HG03280 (cell line): ENCODE data around the gene NDFIP1.
"Not testable (repeated sequence)": the region's sequence is repeated elsewhere in the genome, so short reads cannot be mapped to it uniquely, and the experiment has no call there.

ENCODE experiments used
- ATAC-seq: cut with Tn5 transposase; IDR thresholded peaks from one replicate; pipeline ENCODE4 v1.9.1; 2021; ENCODE audit warnings: mild to moderate bottlenecking, moderate library complexity; ENCODE audit not compliant: unreplicated experiment

The NDFIP1 gene

GRCh38 chr5:142151436-142152383, 43.1 kb downstream of the NDFIP1 start:
- ATAC-seq: no peak

GRCh38 chr5:142152384-142152732, 43.8 kb downstream of the NDFIP1 start:
- no peak for ATAC-seq

- ATAC-seq: no peak
Measured at GRCh38 chr5:142153674-142154448, 45.3 kb downstream of the NDFIP1 start.

- ATAC-seq: not testable (repeated sequence)
Measured at GRCh38 chr5:142154449-142154841, 45.9 kb downstream of the NDFIP1 start.

DNA sequence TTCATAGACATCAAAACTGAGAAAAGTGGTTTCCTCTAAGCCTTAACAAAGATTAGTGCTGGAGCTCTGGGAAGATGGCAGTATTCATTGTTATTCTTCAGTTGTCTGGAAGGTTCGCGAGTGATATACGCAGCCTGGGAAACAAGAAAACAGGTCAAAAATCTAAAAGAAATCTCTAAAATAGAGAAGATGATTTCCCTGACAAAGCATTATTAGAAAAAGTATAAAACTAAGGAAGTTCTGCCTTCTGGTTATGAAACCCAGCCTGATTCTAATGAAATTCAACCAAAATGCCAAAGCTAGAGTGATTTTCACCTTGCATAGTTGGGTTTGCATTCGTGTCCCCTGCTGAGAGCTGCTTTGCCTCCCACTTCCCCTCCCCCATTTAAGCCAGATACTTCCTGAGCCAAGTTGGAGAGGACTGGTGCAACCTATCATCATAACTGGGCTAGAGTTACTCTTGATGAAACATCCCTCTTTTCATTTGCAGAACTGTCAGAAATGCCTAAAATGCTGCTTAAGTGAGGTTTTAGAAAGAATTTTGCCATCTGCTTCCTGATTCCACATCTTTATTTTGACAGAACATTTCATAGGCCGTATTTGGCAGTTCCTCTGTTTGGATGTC, 48.4 kb downstream of the NDFIP1 start:
- ATAC-seq: no peak

DNA sequence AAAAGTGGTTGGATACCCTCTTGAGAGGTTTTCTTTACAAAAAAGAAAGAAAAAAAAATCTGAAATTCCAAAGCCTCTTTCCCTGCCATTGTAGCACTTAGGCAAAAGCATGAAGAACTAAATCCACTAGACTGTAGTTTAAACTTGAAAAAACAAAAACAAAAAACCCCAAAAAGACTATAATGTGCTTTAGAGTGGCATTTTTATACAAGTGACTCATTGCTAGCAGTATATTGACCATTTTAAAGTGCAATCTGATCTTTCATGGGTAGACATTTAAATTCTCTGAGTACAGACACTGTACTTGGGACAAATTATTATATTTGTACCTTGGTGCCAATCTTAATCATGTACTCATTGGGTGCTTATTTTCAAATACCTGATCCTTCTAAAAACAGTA, 50.8 kb downstream of the NDFIP1 start:
- ATAC-seq: no peak

DNA sequence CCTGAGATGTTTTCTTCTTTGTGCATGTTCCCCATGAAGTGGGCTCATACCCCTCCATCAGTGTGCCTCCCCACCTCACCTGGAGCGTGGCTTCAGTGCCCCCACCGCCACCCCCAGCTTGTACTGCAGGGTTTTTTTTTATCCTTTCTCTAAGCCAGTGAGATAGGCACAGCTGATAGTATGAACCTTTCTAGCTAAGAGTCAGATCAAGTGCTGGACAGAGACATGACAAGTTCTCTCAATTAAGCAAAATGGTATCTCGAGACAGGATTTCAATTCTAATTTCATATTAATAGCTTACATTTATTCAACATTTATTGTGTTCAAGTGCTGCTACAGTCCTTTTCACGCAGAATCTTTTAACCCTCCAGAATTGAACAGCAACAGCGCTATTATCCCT, 55.7 kb downstream of the NDFIP1 start:
- no peak for ATAC-seq

- ATAC-seq: no peak
Measured at GRCh38 chr5:142166754-142167153, 58.2 kb downstream of the NDFIP1 start.

GRCh38 chr5:142167458-142167857, 58.9 kb downstream of the NDFIP1 start:
- no peak for ATAC-seq

GRCh38 chr5:142168365-142168764, 59.8 kb downstream of the NDFIP1 start:
- ATAC-seq: no peak

DNA sequence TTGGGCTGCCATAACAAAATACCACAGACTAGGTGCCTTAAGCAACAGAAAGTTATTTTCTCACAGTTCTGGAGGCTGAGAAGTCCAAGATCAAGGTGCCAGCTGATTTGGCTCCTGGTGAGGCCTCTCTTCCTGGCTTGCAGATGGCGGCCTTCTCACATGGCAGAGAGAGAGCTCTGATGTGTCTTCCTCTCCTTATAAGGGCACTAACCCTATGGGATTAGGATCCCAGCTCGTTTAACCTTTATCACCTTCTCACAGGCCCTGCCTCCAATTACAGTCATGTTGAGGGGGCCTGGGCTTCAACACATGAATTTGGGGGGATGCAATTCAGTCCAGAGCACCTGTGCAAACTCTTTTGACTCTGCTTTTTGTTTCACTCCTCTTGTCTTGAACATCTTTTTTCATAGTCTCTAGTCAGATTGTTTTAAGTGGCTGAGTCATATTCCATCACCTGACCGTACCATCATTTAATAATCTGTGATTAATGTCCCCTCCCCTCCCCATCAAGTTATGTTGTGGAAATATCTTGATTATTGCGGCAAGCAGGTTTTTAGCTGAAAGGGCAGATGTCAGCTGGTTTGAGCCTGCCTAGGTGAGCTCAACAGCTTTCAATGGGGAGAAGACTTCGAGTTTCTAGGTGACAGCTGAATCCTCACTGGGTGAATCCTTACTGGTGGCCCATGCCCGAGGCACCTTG, 61.8 kb downstream of the NDFIP1 start:
- ATAC-seq: no peak

GRCh38 chr5:142171270-142171669, 62.7 kb downstream of the NDFIP1 start:
- no peak for ATAC-seq

GRCh38 chr5:142175039-142175438, 66.5 kb downstream of the NDFIP1 start:
- no peak for ATAC-seq

GRCh38 chr5:142175461-142176142, 67.0 kb downstream of the NDFIP1 start:
- ATAC-seq: no peak

GRCh38 chr5:142176255-142176654, 67.7 kb downstream of the NDFIP1 start:
- ATAC-seq: no peak

DNA sequence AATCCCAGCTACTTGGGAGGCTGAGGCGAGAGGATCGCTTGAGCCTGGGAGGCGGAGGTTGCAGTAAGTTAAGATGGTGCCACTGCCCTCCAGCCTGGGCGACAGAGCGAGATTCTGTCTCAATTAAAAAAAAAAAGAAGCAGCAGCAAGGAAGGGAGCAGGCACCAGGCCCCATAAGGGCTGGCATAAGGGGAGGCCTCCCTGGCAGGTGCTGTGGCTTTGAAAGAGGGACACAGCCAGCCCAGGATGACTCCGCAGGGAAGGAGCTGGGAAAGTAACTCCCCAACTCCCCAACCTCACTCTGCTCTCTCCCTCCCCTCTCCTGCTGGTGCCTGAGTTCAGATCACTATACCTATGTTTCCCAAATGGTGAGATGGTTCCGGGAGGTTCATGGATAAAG, 70.1 kb downstream of the NDFIP1 start:
- ATAC-seq: no peak

GRCh38 chr5:142179776-142180387, 71.3 kb downstream of the NDFIP1 start:
- no peak for ATAC-seq

DNA sequence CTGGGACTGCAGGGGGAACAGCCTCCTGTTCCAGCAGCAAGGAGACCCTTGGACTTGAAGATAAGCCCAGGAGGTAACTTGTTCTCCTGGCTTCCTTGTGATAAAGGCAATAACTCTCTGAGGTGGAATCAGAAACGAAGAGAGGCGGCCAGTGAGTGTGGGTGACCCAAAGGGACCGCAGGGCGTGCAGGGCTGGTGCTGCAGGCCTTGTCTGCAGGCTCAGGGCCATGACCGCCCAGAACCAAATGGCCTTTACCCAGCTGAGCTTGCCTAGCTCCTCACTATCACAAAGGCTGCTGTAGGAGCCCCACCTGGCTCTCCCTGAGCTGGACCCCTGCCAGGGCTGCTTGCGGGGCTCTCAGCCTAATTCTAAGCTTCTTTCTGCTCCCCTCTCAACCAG, 72.5 kb downstream of the NDFIP1 start:
- no peak for ATAC-seq

- ATAC-seq: no peak
Measured at GRCh38 chr5:142181547-142182163, 73.1 kb downstream of the NDFIP1 start.

GRCh38 chr5:142182840-142183239, 74.3 kb downstream of the NDFIP1 start:
- no peak for ATAC-seq
